ENCODE measurements around the gene ITGAL.
"Not testable (repeated sequence)": the region's sequence is repeated elsewhere in the genome, so short reads cannot be mapped to it uniquely, and the experiment has no call there.

Gene ITGAL

GRCh38 chr16:30472328-30472942, at the start of gene ITGAL:
TSS of gene ITGAL (plus strand) at chr16:30472742. CDS start at chr16:30472838, 96 bp downstream.
- no peak for FAIRE-seq

- FAIRE-seq = no peak
These were observed 44.5 kb upstream of the ITGAL start for GRCh38 chr16:30428055-30428454.

DNA sequence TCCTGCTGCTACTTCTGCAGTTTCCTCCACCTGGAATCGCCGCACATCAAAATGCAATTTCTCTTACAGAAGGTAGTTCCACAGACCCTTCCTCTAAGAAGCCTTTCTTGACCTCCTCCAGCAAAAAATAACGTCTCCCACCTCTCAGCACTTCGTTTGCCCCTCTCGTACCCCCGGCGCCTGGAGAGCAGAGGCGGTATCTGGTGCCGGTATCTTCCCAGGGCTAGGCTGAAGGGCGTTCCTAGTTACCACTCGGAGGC, 43.2 kb upstream of the ITGAL start:
- no peak for FAIRE-seq

DNA sequence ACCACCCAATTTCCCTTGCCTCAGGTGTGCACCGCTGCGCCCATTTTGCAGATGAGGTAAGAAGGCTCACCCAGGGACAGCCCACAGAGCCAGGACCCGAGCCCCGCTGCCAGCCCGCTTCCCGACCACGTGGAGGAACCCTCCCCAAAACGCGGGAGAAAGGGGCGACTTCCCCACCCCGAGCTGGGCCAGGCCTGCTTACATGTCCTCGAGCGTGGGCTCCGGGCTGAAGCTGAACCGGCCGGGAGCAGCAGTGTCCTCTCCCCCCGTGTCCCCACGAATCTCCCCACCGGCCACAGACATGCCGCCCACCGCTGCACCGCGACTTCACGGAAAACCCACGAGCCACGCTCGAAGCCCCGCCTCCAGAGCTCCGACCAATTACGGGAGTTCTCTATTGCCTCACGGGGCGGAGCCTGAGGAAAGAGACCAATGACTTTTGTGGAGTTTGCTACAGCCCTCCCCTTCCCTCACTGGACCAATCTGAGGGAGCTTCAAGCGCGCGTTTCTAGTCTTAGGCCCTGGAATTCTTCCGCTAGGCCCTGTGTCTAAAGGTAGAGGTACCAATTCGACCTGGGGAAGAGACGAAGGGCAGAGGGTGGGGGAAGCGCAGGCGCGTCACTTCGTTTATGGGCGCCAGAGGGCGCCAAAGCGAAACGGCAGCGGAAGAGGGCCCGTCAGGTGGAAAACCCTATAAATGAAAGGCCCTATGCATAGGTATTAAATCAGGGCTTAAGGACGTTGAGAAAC, 42.7 kb upstream of the ITGAL start, which contains the start of gene DCTPP1:
TSS of gene DCTPP1 (minus strand) at position 353 of the 750 bp plus-strand sequence. CDS start at position 303, 50 bp downstream.
- FAIRE-seq = peak; percentile 98

GRCh38 chr16:30430428-30430970, 42.0 kb upstream of the ITGAL start:
- FAIRE-seq = no peak

DNA sequence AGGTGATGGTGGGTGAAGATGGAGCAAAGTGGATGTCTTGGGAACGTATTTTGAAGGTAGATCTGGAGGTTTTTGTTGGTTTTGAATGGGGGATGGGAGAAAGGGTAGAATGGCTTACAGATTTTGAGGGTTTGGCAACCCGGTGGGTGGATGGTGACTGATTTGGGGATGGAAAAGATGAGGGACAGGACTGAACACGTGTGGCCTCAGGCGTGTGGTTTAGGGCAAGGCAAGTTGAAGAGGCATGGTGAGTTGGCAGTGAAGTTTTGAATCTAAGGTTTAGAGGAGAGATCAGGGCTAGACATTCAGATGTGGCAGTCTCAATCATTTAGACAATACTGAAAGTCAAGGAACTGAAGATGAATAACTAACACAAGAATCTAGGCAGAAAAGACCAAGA, 37.7 kb upstream of the ITGAL start:
- no peak for FAIRE-seq

DNA sequence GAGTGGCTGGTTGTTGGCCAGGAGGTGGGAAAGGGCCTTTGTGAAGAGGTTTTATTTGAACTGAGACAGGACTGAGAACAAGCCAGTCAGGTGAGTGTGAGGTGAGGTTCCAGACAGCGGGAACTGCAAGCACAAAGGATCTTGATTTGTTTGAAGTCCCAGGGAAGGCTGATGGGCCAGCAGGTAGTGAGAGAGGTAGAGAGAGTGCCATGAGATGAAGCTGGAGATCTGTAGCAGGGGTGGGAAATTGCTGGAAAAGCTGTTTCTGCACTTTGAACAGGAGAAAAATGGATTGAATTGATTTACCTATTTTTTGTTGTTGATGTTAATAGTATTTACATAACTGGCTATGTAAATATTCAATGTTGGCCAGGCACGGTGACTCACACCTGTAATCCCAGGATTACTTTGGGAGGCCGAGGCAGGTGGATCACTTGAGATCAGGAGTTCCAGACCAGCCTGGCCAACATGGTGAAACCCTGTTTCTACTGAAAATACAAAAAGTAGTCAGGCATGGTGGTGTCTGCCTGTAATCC, 35.0 kb upstream of the ITGAL start:
- FAIRE-seq = no peak

GRCh38 chr16:30438835-30439234, 33.7 kb upstream of the ITGAL start:
- FAIRE-seq = no peak

GRCh38 chr16:30439720-30440348, 32.7 kb upstream of the ITGAL start:
- FAIRE-seq = no peak

DNA sequence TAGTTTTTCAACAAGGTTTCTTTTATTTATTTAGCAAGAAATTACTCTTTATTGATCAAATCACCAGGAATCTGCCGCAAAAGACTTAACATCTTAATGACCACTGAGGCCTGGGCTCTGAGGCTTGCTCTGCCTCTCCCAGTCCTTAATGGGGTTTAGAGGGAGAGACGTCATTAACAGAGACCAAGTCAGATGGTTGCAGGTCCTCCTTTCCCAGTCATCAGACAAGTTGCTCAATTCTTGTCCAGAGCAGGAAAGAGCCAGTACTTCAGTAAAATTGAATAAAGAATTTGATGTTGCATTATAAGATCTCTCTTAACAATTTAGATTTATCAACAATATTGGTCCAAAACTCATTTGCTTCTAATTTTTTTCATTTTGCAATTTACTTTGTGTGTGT, 28.9 kb upstream of the ITGAL start:
- FAIRE-seq = no peak

- FAIRE-seq = no peak
These were observed 28.1 kb upstream of the ITGAL start for GRCh38 chr16:30444231-30445148.

GRCh38 chr16:30445149-30445407, 27.5 kb upstream of the ITGAL start:
- FAIRE-seq = no peak

DNA sequence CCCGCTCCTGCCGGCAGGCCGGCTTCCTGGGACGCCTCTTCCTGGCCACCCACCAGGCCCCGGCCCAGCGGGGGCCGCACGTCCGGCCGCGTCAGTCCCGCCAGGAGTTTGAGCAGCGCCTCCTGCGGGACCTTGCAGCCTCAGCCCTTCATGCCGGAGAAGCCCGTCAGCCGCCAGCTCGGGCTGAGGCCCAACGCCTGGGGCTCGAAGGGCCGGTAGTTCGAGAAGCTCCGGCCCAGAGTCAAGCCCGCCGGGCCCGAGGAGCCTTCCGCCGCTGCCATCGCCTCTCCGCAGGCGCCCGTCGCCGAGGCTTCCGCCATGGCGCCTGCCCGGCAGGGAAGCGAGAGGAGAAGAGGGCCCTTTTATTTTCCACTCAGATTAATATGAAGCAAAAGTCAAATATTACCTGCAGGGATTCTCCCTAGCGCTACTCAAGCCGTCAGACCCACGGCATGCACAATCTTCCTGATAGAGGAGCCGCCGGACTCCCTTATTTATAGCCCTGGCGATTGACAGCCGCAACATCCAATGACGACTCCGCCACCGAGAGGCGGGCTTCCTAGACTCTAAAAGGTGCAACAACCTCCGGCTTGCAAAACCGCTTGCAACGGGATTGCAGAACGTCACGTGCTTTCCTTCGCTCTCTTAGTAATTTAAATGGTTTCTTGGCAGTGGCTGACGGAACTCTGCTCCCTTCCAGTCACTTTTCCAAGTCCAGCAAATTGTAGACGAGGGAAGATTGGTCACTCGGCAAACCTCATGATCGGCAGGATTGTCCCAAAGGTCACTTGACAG, 26.9 kb upstream of the ITGAL start, which contains the start of gene SEPHS2:
TSS of gene SEPHS2 (minus strand) at position 467 of the 795 bp plus-strand sequence. CDS start at position 320, 147 bp downstream.
- peak; percentile 70 for FAIRE-seq

DNA sequence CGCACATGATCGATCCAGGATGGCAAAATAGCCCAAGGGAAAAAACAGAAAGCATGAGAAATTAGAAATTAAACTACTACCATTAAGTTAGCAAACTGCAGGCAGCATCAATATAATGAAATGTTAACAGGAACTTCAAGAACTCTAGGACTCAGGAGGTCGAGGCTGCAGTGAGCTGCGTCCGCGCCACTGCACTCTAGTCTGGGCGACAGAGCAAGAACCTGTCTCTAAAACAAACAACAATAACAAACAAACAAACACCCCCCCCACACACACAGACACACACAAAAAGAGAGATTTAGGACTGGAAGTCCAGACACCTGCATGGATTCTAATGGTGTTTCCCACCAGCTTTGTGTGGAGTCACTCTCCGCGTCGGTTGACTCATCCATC, 26.3 kb upstream of the ITGAL start:
- no peak for FAIRE-seq

DNA sequence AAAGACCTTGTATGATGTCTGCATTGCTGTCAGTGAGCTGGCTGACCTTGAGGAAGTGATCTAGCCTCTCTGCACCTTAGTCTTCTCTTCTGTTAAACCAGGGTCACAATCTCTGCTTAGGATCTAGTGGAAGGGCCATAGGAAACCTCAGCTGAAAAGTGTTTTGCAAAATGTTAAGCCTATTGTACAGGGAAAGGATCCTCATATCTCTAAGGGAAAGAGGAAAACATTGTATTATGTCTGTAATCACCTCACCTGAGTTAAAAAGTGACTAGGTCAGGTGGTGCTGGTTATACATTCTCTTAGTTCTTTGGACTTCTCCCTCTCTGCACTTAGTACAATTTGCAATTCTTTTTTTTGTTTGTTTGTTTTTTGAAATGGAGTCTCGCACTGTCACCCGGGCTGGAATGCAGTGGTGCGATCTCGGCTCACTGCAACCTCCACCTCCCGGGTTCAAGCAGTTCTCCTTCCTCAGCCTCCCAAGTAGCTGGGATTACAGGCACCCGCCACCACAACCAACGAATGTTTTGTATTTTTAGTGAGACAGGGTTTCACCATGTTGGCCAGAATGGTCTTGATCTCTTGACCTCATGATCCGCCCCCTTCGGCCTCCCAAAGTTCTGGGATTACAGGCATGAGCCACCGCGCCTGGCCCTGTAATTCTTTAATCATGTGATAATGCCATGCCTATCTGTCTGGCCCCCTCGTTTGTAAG, 24.9 kb upstream of the ITGAL start:
- no peak for FAIRE-seq

- no peak for FAIRE-seq
These were observed 23.5 kb upstream of the ITGAL start for GRCh38 chr16:30449116-30449435.

GRCh38 chr16:30452709-30453580, 19.6 kb upstream of the ITGAL start:
- not testable (repeated sequence) for FAIRE-seq

DNA sequence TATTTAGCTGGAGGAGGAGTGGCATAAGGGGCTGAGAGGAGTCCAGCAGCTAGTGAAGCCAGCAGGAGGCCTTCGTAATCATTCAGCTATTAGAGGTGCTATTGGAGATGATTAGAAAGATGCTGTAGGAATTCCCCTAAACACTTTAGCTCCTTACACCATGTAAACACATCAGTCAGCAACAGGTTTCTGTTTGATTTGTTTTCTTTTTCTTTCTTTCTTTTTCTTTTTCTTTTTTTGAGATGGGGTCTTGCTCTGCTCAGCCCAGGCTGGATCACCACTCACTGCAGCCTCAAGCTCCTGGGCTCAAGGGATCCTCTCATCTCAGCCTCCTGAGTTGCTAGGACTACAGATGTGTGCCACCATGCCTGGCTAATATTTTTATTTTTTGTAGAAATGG, 16.2 kb upstream of the ITGAL start:
- FAIRE-seq = no peak

DNA sequence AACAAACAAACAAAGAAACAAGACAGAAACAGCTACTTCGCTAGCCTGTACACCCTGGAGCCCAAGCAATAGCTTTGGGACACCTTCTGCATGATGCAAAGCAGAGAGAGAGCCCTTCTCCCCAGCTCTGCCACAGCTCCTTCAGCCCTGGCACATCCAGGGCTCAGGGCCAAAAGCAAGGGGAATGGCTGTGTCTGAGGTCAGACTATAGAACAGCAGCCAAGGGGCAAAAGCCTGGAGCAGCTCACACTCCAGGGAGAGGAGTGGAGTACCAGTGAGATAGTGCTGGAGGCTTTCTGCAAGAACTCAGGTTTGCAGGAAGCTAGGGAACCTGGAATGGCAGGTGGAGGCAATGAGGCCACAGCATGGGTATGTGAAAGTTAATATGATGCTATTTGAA, 15.3 kb upstream of the ITGAL start:
- FAIRE-seq = no peak
